GM23338 (cell line): ENCODE measurements around the gene IDE.

ENCODE experiments used
- CREB1 ChIP-seq: fragments of 250-450 bp; sonication (Bioruptor Pico); IDR thresholded peaks from 2 replicates; pipeline ENCODE4 v1.5.0; 2020; ENCODE audit warnings: low read depth, mild to moderate bottlenecking, moderate library complexity
- EZH2 ChIP-seq: fragments of 200-600 bp; sonication (generic); IDR thresholded peaks from one replicate; pipeline ENCODE4 v1.8.0; 2017; ENCODE audit warnings: antibody characterized with exemption, mild to moderate bottlenecking, low read depth; ENCODE audit not compliant: unreplicated experiment
- EZH2phosphoT487 ChIP-seq: fragments of 200-600 bp; sonication (generic); IDR thresholded peaks from one replicate; pipeline ENCODE4 v1.8.1; 2018; ENCODE audit warnings: antibody characterized with exemption; ENCODE audit not compliant: unreplicated experiment
- JUNB ChIP-seq: IDR thresholded peaks from one replicate; pipeline ENCODE4 v1.6.1; 2016; ENCODE audit warnings: antibody characterized with exemption; ENCODE audit not compliant: unreplicated experiment
- NANOG ChIP-seq: IDR thresholded peaks from 2 replicates; pipeline ENCODE4 v1.6.1; 2016; ENCODE audit warnings: antibody characterized with exemption, borderline replicate concordance
- POLR2AphosphoS5 ChIP-seq: IDR thresholded peaks from 2 replicates; pipeline ENCODE4 v1.6.1; 2016; ENCODE audit warnings: antibody characterized with exemption, low read depth
- REST ChIP-seq: IDR thresholded peaks from one replicate; pipeline ENCODE4 v1.6.1; 2018; ENCODE audit warnings: antibody characterized with exemption; ENCODE audit not compliant: unreplicated experiment
- STAT1 ChIP-seq: IDR thresholded peaks from one replicate; pipeline ENCODE4 v1.6.1; 2016; ENCODE audit warnings: antibody characterized with exemption; ENCODE audit not compliant: unreplicated experiment
- TF ChIP-seq, protein P1 (sequence below), 2 experiments: fragments of 200-600 bp in 1 of 2; sonication (generic) in 1 of 2; conservative IDR thresholded peaks; 2 replicates each; pipeline versions ENCODE4 v1.5.1 to v1.6.1; 2016 to 2017; ENCODE audit warnings: antibody characterized with exemption in 2 of 2, low read depth in 2 of 2, mild to moderate bottlenecking in 2 of 2, moderate library complexity in 1 of 2
- TF ChIP-seq, protein P2 (sequence below): IDR thresholded peaks from 2 replicates; pipeline ENCODE4 v1.6.1; 2016; ENCODE audit warnings: antibody characterized with exemption
- TF ChIP-seq, protein P3 (sequence below): fragments of 250-450 bp; sonication (Bioruptor Pico); IDR thresholded peaks from 2 replicates; pipeline ENCODE4 v1.5.0; 2020; ENCODE audit warnings: mild to moderate bottlenecking, moderate library complexity

GRCh38 chr10:92541583-92541982 is 32.3 kb downstream of the IDE start:
- TF ChIP-seq, protein P1, sequence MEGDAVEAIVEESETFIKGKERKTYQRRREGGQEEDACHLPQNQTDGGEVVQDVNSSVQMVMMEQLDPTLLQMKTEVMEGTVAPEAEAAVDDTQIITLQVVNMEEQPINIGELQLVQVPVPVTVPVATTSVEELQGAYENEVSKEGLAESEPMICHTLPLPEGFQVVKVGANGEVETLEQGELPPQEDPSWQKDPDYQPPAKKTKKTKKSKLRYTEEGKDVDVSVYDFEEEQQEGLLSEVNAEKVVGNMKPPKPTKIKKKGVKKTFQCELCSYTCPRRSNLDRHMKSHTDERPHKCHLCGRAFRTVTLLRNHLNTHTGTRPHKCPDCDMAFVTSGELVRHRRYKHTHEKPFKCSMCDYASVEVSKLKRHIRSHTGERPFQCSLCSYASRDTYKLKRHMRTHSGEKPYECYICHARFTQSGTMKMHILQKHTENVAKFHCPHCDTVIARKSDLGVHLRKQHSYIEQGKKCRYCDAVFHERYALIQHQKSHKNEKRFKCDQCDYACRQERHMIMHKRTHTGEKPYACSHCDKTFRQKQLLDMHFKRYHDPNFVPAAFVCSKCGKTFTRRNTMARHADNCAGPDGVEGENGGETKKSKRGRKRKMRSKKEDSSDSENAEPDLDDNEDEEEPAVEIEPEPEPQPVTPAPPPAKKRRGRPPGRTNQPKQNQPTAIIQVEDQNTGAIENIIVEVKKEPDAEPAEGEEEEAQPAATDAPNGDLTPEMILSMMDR (conservative IDR thresholded peaks at IDR 0.05; ENCODE audit: low read depth in 2 of 2): no peak
- no peak for TF ChIP-seq POLR2AphosphoS5
- no peak for TF ChIP-seq EZH2phosphoT487
- no peak for TF ChIP-seq EZH2
- TF ChIP-seq JUNB: no peak
- no peak for TF ChIP-seq CREB1 (CRISPR knock-in tag)
- no peak for TF ChIP-seq REST
- TF ChIP-seq NANOG: no peak
- TF ChIP-seq, protein P2, sequence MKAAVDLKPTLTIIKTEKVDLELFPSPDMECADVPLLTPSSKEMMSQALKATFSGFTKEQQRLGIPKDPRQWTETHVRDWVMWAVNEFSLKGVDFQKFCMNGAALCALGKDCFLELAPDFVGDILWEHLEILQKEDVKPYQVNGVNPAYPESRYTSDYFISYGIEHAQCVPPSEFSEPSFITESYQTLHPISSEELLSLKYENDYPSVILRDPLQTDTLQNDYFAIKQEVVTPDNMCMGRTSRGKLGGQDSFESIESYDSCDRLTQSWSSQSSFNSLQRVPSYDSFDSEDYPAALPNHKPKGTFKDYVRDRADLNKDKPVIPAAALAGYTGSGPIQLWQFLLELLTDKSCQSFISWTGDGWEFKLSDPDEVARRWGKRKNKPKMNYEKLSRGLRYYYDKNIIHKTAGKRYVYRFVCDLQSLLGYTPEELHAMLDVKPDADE: no peak
- TF ChIP-seq, protein P3, sequence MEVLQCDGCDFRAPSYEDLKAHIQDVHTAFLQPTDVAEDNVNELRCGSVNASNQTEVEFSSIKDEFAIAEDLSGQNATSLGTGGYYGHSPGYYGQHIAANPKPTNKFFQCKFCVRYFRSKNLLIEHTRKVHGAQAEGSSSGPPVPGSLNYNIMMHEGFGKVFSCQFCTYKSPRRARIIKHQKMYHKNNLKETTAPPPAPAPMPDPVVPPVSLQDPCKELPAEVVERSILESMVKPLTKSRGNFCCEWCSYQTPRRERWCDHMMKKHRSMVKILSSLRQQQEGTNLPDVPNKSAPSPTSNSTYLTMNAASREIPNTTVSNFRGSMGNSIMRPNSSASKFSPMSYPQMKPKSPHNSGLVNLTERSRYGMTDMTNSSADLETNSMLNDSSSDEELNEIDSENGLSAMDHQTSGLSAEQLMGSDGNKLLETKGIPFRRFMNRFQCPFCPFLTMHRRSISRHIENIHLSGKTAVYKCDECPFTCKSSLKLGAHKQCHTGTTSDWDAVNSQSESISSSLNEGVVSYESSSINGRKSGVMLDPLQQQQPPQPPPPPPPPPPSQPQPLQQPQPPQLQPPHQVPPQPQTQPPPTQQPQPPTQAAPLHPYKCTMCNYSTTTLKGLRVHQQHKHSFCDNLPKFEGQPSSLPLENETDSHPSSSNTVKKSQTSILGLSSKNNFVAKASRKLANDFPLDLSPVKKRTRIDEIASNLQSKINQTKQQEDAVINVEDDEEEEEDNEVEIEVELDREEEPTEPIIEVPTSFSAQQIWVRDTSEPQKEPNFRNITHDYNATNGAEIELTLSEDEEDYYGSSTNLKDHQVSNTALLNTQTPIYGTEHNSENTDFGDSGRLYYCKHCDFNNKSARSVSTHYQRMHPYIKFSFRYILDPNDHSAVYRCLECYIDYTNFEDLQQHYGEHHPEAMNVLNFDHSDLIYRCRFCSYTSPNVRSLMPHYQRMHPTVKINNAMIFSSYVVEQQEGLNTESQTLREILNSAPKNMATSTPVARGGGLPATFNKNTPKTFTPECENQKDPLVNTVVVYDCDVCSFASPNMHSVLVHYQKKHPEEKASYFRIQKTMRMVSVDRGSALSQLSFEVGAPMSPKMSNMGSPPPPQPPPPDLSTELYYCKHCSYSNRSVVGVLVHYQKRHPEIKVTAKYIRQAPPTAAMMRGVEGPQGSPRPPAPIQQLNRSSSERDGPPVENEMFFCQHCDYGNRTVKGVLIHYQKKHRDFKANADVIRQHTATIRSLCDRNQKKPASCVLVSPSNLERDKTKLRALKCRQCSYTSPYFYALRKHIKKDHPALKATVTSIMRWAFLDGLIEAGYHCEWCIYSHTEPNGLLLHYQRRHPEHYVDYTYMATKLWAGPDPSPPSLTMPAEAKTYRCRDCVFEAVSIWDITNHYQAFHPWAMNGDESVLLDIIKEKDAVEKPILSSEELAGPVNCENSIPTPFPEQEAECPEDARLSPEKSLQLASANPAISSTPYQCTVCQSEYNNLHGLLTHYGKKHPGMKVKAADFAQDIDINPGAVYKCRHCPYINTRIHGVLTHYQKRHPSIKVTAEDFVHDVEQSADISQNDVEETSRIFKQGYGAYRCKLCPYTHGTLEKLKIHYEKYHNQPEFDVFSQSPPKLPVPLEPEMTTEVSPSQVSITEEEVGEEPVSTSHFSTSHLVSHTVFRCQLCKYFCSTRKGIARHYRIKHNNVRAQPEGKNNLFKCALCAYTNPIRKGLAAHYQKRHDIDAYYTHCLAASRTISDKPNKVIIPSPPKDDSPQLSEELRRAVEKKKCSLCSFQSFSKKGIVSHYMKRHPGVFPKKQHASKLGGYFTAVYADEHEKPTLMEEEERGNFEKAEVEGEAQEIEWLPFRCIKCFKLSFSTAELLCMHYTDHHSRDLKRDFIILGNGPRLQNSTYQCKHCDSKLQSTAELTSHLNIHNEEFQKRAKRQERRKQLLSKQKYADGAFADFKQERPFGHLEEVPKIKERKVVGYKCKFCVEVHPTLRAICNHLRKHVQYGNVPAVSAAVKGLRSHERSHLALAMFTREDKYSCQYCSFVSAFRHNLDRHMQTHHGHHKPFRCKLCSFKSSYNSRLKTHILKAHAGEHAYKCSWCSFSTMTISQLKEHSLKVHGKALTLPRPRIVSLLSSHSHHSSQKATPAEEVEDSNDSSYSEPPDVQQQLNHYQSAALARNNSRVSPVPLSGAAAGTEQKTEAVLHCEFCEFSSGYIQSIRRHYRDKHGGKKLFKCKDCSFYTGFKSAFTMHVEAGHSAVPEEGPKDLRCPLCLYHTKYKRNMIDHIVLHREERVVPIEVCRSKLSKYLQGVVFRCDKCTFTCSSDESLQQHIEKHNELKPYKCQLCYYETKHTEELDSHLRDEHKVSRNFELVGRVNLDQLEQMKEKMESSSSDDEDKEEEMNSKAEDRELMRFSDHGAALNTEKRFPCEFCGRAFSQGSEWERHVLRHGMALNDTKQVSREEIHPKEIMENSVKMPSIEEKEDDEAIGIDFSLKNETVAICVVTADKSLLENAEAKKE (CRISPR knock-in tag): no peak
- no peak for TF ChIP-seq STAT1
